Activated T-helper 1 cell treated with anti-CD3 and anti-CD28 coated beads, Interleukin-2, amount 50 U/mL, for 16 hours (primary cell): ENCODE measurements around the gene TGFA.
"Not testable (repeated sequence)": the region's sequence is repeated elsewhere in the genome, so short reads cannot be mapped to it uniquely, and the experiment has no call there.

Experiments used
- DNase-seq, 2 donors: peaks; one replicate each; pipeline ENCODE4 v3.0.0-alpha.2; 2020; ENCODE audit warnings: low read depth in 1 of 2, low spot score in 1 of 2

Gene TGFA

DNA sequence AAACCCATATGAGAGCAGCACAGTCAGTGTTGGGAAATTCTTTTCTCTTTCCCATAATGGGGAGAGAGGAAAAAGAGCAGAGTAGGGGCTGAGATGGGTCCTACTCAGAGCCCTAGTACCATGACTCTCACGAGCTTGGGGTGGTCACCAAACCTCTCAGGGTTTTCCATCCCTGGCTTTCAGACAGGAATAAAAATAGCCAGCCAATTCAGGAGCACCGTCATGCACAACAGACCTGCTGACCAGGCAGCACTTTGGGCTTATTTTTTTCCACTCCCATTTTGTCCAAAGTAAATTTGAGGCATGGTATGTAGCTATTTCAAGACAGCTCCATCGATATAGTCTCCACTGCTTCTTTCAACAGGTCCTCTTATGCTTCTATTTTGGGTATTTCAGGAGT is 86.4 kb downstream of the TGFA start:
- no peak for DNase-seq

DNA sequence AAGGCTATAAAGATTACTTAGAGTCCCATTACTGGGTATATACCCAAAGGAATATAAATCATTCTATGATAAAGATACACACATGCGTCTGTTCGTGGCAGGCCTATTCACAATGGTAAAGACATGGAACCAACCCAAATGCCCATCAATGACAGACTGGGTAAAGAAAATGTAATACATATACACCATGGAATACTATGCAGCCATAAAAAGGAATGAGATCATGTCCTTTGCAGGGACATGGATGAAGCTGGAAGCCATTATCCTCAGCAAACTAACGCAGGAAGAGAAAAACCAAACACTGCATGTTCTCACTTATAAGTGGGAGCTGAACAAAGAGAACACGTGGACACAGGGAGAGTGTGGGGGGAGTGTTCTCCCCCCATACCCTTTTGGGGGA is 87.0 kb downstream of the TGFA start:
- DNase-seq: not testable (repeated sequence)

DNA sequence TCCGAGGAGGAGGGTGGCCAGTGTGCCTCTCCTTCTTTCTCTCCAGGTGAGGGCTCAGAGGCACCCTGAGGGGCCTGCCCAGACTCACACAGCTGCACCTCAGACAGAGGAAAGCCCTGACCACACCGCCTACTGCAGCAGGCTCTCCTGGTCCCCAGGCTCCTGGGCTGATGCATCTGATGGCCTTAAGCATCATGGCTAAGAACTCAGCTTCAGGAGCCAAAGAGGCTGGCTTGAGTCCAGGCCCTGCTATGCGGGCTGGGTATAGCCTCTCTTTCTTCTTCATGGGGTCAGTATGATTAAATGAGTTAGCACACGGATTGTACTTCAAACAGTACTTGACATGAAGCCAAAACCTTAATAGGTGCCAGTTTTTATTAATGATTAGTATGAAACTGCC is 89.6 kb downstream of the TGFA start:
- no peak for DNase-seq

DNA sequence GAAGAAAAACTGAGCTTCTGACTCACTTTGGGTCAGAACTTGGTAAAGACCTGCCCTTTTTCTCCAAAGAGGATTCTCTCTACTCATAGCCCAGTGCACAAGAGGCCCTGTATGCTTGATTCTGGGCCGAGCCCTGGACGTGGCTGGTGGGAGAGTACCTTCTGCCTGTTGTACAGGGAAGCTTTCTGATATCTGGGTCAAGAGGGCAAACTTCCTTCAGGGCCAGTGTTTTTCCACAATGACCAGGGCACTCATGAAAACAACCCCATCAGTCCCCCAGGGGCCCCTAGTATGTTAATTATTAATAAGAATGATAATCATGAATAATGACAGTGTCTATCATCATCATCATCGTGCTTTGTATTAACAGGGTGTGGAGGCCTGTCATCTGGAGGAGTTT is 90.0 kb downstream of the TGFA start:
- DNase-seq: no peak

DNA sequence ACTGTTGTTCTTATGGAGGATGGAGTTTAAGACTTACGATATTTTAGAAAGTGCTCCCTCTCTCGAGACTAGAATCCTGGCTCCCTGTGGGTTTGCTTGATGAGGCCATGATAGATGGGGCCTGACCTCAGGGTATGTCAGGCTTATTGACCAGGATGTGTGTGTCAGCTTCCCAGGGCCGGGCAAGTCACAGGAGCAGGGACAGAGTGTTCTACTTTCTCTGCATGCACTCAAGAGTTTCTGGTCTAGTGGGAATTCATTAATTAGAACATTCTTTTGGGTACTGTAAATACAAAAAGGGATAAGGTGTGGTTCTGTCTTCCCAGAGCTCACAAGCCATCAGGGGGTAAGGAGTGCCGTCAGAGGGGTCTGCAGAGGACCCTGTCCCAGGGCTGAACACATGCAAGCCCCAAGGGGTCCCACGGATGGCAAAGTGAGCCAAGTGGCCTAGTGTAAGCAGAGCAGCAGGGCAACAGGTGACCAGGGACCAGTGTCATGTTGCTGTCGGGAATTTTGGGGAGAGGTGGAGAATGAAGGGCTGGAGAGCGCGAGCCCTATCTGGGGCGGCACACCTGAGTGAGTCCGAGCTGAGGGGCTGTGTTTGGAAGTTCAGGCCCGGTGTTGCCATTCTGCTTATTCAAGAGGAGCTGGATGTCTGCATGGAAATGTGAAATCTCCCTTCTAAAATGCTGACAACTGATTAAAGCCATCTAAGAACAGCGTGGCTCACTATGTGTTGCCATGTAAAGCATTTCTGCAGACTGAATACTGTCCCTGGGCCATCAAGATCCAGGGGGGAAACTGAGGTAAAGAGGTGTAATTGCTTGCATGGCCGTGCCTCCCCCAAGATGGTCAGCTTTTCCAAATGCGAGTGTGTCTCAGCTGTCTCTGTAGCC is 91.4 kb downstream of the TGFA start:
- no peak for DNase-seq

DNA sequence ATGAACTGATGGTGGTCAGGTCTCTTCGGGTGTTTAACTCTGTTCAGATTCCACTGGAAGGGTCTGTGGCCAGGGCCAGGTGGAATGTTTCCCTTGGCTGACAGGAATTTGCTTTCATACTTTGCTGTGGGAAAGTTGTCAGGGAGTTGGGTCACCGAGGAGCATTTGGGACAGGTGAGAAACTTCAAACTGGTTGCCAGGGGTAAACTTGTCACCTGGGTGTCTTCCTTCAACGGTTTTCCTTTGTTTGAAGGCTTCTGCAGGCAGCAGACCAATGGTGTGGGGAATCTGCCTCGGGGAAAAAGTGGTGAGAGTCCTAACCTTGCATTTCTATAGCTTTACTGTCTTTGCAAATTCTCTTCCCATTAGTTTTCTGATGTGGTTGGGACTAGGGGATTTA is 92.2 kb downstream of the TGFA start:
- no peak for DNase-seq

DNA sequence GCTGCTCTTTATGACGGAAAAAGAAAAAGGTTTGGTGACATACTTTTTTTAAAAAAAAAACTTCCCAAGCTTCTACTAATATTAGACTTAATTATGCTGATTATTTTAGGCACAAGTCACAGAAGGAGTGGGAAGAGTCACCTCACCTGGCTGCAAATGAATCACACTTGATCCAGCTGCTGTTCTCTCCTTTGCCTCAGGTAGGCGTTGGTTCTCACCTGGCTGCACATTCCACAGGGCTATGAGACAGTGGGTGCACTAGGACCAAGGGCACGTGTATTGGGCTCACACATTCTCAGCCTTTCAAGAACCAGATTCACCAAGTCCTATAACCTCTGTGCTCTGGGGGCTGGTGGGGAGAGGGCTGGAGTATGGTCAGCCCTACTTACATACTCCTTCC is 93.3 kb downstream of the TGFA start:
- no peak for DNase-seq

DNA sequence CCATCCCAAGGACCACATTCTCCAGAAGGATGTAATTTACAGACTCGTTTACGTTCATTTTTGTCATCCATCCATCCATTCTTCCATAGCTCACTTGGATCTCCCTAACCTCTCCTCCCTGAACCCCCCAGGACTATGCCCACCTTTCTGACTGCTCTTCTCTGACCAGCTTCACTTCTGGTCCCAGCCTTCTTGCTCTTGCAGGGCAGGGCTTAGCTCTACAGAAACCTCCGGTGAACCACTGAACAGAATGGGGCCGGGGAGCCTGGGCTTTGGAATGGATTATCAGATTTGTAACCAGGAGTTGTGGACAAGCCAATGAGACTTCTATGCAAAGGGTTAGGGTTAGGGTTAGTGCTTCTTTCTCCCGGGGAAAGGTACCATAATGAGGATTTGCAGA is 95.0 kb downstream of the TGFA start:
- DNase-seq: no peak

DNA sequence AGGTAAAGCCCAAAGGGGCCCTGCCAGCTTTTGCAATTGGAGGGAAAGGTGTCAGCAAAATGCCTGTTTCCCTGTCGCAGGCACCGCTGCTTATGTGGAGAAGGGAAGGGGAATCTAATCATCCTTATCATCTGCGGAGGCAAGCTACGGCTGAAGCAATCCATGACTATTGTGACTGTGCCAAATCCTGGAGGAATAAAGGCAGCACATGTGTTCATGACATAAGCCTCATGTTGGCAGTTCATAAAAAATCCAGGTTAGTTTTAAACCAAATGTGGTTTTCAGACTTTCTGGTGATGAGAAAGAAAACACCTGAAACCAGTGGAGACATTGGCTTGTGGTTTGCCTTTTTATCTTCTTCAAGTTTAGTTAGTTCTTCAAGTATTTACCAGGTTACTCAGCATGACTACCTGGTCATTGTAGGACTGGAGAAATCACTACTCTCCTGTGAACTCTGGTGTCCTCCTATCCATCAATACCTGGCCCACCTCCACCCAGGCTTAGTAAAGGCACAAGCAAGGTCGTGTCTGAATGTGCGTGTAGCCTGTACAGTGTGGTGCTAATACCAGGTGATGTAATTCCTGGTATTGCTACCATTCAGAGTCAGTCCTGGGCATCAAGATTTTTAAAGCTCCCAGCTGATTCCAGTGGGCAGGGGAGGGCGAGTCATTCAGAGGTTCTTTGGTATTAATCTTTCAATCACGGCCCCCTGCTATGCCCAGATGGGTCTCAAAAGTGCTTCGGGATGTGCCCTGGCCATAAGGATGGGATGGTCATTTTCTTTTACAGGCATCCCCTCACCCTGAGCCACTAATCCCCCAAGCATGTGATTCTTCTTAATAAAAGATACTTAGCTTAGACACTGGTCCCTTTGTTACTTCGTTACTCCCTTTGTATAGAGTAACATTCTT is 96.8 kb downstream of the TGFA start:
- no peak for DNase-seq

DNA sequence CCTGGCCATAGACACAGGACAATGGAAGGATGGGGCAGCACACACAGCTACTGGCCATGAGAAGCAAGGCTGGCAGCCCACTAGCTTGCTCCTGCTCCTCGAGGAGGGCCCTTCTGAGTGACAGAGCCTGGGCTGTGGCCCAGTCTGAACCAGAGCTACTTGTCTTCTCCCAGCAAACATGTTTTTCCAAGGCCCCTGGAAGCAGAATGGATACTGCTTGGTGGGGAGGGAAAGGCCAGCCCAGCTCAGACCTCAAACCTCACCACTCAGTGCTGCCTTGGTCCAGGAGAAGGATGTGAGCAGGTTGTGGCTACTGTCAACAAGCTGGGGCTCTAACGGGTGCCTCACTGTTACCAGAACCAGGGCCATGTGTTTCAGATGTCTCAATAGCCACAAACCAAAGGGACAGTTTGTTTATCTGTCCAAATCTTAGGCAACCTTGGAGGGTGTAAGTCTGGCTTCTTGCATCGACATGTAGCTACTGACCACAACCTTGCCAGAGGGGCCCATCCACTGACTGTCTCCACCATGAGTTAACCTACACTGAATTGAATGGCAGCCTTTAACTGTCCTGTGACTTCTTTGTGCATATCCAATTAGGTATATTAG is 98.6 kb downstream of the TGFA start:
- DNase-seq: no peak

DNA sequence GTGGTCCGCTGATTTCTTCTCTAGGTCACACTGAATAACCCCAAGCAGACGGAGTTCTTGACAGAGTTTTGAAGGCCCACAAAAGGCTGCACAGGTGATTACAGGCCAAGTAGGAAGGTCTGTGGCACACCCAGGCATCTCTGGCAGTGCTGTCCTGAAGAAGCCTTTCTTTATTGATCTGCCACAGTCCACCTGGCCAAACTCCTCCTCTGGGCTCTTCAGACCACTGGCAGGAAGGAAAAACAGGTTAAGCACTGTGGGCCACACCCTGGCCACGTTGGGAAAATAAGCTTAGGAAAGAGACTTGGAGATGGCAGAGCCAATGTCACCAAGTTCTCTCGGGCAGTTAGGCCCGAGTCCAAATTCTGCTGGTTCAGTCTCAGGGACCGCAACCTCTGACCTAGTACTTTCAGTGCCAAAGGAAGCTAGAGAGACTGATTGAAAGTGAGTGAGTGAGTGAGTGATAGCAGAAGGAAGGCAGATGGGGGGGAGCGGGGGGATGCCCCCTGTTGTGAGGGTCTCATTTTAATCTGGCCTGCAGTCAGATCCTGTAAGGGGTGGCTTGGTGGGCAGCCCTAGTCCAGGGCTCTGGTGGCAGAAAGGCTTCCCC is 102.9 kb downstream of the TGFA start:
- DNase-seq: no peak

DNA sequence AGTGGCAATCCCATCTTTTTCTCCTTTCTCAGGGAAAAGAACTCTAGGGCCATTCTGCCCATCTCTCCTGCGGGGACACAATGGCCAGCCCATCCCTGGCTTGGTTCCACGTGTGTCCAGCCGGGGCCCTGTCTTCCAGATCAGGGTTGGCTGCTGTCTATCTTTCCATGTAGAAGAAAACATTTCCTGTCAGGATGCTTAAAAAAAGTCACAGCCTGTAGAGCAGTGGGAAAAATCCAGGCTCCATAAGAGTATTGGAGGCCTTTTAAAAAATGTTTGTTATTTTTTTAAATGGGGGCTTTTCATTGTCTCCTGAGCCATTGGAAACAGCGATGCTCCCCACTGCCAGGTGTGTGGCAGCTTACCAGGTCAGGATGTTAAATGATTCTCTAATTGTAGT is 105.6 kb downstream of the TGFA start:
- no peak for DNase-seq

DNA sequence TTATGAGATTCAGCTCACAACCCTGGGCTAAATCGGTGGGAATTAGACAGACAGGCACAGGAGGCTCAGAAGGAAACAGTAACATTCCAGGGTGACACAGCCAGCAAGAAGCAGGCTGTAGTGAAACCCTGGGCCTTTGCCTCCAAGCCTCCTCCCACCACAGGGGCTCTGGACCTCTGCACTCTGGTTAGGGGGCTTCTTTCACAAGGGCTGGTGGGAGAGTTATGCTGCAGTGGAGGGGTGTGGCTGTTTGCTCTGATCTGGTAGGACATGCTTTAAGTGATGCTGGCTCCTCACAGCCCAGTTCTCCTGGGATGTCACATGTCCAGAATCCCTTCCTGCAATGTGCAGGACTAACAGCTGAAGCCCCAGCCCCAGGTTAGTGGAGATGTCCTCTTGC is 109.9 kb downstream of the TGFA start:
- no peak for DNase-seq

DNA sequence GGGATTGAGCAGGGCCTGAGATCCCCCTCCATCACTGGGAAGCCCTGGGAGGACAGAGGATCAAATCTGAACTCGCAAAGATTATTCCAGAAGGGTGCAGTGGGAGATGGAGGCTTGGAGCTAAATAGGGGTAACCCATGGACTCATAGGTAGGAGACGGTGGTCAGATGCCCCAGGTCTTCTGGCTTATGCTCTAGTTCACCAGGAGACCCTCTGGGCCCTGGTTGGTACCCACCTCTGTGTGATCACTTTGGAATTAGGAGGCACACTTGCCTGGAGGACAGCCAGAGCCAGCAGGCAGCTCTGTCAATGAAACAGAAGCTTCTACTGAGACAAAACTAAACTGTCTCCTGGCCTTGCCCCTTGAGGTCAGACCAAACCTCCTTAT is 110.6 kb downstream of the TGFA start:
- DNase-seq: no peak

DNA sequence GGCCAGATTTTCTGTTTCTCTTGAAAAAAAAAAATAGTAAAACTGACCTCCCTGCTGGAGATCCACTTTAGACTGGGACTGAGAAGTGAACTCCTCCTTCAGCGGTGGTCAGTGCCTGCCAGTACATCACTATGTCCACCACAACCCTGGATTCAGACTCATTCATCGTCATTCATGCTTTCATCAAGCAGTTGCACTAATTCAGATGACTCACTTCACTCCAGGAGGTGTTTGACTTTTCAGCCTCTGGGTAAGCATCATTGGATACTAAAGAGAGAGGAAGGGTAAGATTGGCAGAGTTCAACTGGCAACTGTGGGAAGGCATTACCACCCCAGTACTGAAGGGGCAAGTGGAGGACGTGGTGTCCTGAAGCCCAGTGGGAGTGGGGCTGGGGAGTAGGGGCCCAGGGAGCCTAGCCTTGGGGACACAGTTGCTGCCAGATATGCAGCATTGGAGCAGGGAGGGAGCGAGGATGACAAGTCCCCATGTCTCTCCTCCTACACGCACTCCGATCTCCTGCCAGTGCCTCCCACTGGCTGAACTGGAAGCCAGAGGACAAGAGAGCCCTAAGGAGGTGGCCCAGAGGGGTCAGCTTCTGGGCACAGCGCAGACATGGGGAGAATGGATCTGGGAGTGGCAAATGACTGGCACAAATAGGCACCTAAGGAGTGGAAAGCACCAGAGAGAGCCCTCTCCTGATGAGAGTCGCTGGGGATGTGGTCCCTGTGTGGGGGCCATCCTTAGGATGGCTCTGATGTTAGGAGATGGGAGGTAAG is 111.1 kb downstream of the TGFA start:
- no peak for DNase-seq

DNA sequence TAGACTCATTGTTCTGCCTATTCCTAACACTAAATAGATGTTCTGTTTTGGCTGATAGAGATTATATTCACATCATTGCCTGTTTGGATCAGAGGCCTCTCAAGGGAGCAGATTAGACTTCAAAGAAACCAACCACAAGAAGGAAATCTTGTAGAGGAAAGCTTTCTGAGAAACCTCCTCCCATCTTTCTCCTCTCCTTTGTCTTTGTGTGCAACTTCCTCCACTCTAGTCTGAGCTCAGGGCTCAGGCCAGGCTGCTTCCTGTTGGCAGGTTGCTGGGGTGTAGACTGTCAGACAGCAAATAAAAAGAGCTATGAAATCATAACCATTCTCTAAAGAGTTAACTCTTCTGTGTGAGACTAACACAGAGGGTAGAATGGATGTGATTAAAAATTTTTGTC is 113.0 kb downstream of the TGFA start:
- DNase-seq: no peak

DNA sequence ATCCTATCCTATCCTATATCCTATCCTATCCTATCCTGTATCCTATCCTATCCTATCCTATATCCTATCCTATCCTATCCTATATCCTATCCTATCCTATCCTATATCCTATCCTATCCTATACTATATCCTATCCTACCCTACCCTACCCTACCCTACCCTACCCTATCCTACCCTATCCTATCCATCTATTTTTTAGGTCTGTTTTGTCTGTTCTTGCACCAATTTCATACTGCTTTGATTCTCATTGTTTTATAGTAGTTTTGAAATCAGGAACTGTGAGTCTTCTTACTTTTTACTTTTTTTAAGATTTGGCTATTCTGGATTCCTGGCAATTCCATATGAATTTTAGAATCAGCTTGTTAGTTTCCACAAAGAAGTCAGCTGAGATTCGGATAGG is 118.5 kb downstream of the TGFA start:
- DNase-seq: no peak

DNA sequence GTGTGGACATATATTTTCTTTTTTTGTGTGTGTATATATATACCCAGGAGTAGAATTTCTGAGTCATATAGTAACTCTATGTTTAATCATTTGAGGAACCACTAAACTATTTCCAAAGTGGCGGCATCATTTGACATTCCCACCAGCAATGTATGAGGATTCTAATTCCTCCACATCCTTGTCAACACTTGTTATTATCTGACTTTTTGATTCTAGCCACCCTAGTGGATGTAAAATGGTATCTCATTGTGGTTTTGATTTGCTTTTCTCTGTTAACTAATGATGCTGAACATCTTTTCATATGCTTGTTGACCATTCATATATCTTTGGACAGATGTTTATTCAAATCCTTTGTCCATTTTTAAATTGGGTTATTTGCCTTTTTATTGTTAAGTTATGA is 120.3 kb downstream of the TGFA start:
- no peak for DNase-seq

DNA sequence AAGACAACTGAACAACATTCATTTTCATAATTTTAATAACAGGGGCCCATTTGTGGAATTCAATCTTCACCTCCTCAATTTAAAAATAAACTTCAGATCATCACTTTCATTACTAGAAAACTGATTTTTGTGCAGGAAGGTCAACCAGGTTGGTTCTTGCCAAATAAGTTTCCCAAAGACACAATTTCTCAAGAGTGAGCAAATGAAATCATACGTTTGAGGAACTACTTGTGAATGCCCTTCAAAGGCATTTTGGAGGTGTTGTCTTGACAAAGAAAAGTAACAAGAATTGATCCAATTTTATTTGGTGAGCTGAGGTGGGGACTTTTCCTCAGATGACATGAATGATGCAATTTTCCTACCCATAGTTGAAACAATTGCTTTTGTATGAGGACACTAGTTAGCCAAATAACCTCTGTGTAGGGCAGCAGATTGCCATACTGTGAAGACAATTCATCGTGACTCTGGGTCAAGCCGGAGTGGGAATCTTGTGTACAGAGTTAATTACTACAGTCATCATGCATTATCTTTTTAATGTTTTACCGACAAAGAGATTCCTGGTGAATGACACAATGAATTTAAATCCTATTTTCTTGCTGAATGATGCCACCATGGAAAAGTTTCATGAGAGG is 121.8 kb downstream of the TGFA start:
- no peak for DNase-seq

DNA sequence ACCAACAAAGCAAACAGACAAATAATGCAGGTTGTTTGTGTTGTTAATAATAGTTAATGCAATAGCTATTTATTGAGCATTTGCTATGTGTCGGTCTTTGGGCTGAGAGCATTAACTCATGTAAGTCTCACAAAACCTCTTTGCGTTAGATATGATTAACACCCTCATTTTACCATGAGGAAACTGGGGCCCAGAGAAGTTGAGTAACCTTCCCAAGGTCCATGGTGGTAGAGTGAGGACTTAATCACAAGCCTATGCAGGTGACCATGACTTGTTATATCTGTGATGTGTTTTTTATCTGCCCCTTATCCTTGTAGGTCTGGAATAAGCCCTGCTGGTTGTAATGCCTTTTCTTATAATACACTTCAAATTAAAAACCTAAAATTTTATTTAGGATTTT is 127.3 kb downstream of the TGFA start:
- DNase-seq: no peak
